HAP-1 (cell line): ENCODE results near the gene F2RL3.

Source experiments
- DNase-seq, 2 experiments: peaks; one replicate each; pipeline ENCODE4 v3.0.0-alpha.2; 2016 to 2020; ENCODE audit warnings: low spot score in 2 of 2
- H3K27me3 ChIP-seq: fragments of 250-450 bp; sonication (Bioruptor Pico); 2 replicates; pipeline ENCODE4 v1.5.1; 2020; ENCODE audit warnings: low read depth, mild to moderate bottlenecking, moderate library complexity
- H3K36me3 ChIP-seq: fragments of 250-450 bp; sonication (Bioruptor Pico); replicated peaks from 2 replicates; pipeline ENCODE4 v1.5.1; 2020; ENCODE audit warnings: mild to moderate bottlenecking
- H3K4me1 ChIP-seq: fragments of 250-450 bp; sonication (Bioruptor Pico); 2 replicates; pipeline ENCODE4 v1.5.1; 2020; ENCODE audit warnings: mild to moderate bottlenecking
- H3K4me3 ChIP-seq: fragments of 250-450 bp; sonication (Bioruptor Pico); 2 replicates; pipeline ENCODE4 v1.5.1; 2020; ENCODE audit warnings: mild to moderate bottlenecking, moderate library complexity
- H3K9me3 ChIP-seq: fragments of 250-450 bp; sonication (Bioruptor Pico); 2 replicates; pipeline ENCODE4 v1.5.1; 2020; ENCODE audit warnings: mild to moderate bottlenecking, moderate library complexity
- in situ Hi-C: fragments of 300-500 bp; cut with MboI; formaldehyde crosslinking; loops from 3 replicates; pipeline ENCODE4 v1.14.3; 2020; ENCODE audit warnings: low sequenced_read_pairs, inconsistent platforms, mixed read lengths

F2RL3 gene

DNA sequence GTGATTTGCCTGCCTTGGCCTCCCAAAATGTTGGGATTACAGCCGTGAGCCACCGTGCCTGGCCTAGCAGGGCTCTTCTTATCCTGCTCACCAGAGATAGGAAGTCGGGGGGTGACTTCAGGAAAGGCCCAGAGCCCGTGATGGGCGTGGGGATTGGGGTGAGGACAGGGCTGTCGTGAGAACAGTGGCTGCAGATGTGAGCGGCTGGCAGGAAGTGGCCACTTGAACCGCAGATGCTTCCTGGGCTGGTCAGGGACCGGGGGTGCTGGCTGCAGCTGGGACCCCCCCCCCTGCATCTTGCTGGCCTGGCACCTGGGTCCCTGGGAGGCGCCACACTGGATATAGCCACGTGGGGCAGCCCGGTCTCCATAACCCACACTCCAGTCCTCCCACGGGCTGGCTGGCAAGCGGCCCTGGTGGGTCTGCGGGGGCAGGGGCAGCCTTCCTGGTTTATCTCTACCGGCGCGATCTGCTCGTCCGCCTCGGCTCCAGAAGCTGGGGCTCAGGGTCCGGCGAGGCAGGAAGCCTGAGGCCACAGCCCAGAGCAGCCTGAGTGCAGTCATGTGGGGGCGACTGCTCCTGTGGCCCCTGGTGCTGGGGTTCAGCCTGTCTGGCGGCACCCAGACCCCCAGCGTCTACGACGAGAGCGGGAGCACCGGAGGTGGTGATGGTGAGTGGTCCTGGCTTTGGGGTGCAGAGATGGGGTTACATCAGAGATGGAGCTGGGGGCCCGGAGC, at the start of gene F2RL3:
Gene F2RL3, plus strand, starts transcription at position 371 of the 737 bp plus-strand sequence. Its CDS starts 191 bp downstream, at position 562.
- Histone ChIP-seq H3K4me1 (no peaks in the 10 kb centered on the region), H3K4me3 (no peak within 1 kb of the TSS)
- no peak for DNase-seq

DNA sequence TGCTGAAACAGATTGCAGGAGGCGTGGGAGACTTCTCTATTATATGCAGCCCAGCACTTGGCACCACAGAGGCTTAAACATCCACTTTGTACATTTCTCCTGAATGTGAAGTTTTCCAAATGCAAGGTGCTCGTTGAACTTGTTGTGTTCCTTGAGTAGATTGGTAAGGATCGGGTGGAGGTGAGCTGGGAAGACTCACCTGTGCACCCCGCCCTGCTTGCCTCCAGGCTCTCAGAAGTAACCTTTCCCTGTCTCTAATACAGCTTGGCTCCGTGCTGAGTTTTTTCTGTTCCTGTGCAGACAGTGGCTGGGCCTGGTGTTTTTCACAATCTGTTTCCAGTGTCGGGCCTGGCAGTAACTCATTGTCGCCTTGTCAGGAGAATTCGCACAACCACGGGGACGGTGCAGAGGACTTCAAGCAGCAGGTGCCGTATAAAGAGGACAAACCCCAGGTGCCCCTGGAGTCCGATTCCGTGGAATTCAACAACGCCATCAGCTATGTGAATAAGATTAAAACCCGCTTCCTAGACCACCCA, 47.3 kb upstream of the F2RL3 start:
- Histone ChIP-seq H3K9me3 (no peaks in the 10 kb centered on the region), H3K4me3 (no peak overlapping the region), H3K4me1 (no peaks in the 10 kb centered on the region), H3K27me3 (no peaks in the 10 kb centered on the region), H3K36me3 (peaks cover 47% of the 10 kb centered on the region)
- DNase-seq = no peak
- in situ Hi-C loops = no loop called here

More for the DNA sequence above, at the start of gene F2RL3:
- no peaks in the 10 kb centered on the region for H3K27me3 ChIP-seq
- in situ Hi-C loops = no loop called here
- no peaks in the 10 kb centered on the region for H3K36me3 ChIP-seq
- no peaks in the 10 kb centered on the region for H3K9me3 ChIP-seq

DNA sequence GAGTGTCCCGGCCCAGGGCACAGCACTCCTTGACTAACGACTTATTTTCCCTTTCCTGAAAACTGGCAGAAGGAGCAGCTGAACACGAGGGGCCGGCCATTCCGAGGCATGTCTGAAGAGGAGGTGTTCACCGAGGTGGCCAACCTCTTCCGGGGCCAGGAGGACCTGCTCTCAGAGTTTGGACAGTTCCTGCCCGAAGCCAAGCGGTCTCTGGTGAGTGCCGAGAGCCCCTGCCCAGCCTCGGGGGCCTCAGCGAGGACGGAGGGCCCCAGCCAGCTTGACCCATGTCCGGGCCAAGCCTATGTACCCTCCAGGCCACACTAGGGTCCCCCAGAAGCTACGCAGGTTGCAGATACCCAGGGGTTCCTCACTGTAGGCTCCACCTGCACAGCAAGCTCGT, 41.9 kb upstream of the F2RL3 start:
- Histone ChIP-seq H3K4me1 (no peaks in the 10 kb centered on the region), H3K4me3 (no peak overlapping the region), H3K36me3 (peaks cover 67% of the 10 kb centered on the region), H3K27me3 (no peaks in the 10 kb centered on the region), H3K9me3 (no peaks in the 10 kb centered on the region)
- DNase-seq = no peak
- in situ Hi-C loops = no loop called here

DNA sequence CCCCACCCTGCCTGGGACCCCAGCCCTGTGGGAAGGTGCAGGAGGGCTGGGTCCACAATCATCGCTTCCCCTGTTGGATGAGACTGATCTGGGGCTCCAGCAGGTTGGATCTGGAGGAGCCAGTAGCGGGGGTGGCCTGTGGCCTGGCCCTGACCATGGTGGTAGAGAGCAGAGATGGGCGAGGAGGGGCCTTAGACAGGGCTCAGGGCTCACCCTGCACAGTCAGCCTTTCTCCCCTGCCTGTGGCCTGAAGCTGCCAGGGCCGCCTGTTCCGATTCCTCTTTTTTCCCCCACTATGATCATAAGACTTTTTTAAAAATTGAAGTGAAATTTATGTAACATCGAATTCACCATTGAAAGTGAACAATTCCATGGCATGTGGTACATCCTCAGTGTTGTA, 41.4 kb upstream of the F2RL3 start:
- H3K36me3 ChIP-seq = peaks cover 70% of the 10 kb centered on the region

DNA sequence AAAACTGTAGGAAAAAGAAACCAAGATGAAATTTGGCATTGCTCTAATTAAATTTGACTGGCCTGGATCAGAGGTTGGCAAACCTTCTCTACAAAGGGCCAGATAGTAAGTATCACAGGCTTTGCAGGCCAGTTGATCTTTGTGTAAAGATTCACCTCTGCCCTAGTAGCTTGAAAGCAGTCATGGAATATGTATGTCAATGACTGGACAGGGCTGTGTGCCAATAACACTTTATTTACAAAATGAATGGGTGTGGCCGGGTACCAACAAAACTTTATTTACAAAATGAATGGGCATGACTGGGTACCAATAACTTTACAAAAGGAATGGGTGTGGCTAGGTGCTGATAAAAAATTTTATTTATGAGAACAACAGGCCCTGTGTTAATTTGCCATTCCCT, 39.6 kb upstream of the F2RL3 start:
- Histone ChIP-seq H3K4me3 (no peak overlapping the region), H3K9me3 (no peaks in the 10 kb centered on the region), H3K4me1 (no peaks in the 10 kb centered on the region), H3K36me3 (peaks cover 78% of the 10 kb centered on the region), H3K27me3 (no peaks in the 10 kb centered on the region)
- in situ Hi-C loops = no loop called here
- DNase-seq = no peak

More for the DNA sequence above, 41.4 kb upstream of the F2RL3 start:
- H3K9me3 ChIP-seq = no peaks in the 10 kb centered on the region
- no peaks in the 10 kb centered on the region for H3K4me1 ChIP-seq
- H3K27me3 ChIP-seq = no peaks in the 10 kb centered on the region
- in situ Hi-C loops = no loop called here
- DNase-seq = no peak
- no peak overlapping the region for H3K4me3 ChIP-seq

DNA sequence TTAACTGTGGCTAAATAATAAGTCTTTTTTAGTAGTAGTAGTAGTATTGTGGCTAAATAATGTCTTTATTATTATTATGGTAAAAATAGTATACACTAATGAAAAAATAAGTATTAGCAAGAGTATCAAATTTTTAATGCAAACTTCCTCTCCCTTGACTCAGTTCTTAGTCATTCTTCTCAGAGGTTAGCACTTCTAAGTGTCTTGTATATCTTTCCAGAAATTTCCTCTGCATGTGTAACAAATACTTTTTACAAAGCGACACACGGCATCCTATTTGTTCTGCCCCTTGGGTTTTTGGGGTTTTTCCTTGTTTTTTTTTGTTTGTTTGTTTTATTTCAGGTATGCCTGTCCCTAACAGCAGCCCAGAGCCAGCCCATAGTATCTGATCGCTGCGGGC, 38.7 kb upstream of the F2RL3 start:
- Histone ChIP-seq H3K4me1 (no peaks in the 10 kb centered on the region), H3K4me3 (no peak overlapping the region), H3K9me3 (no peaks in the 10 kb centered on the region), H3K36me3 (peaks cover 84% of the 10 kb centered on the region), H3K27me3 (no peaks in the 10 kb centered on the region)
- DNase-seq = no peak
- in situ Hi-C loops = no loop called here

DNA sequence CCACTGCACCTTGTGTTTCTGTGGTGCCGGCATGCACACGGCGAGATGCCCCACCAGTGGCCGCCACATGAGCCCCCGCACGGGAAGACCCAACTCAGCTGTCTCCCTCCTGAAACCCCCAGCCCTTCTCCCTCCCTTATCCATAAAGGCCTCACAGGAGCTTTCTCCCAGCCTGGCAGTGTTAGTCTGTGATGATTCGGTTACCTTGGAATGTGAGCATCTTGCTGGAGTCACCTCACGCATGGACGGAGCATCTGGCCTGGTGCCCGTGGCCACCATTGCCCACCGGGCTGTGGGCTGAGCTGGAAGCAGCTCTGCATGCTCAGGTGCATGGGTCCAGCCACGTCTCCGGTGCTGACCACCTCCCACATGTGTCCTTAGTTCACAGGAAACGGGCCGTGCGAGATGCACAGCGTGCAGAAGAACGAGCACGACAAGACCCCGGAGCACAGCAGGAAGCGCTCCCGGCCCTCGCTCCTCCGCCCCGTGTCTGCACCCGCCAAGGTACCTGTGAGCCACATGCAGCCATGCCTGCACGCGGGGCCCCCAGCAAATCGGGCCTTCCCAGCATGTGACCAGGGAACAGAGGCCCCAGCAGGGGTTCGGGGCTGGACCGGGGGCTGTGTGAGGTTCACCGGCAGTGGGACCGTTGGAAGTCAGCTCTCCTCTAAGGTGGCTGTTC, 37.6 kb upstream of the F2RL3 start:
- Histone ChIP-seq H3K9me3 (no peaks in the 10 kb centered on the region), H3K27me3 (no peaks in the 10 kb centered on the region), H3K36me3 (peaks cover 75% of the 10 kb centered on the region), H3K4me3 (no peak overlapping the region), H3K4me1 (no peaks in the 10 kb centered on the region)
- in situ Hi-C loops = no loop called here
- DNase-seq = no peak

DNA sequence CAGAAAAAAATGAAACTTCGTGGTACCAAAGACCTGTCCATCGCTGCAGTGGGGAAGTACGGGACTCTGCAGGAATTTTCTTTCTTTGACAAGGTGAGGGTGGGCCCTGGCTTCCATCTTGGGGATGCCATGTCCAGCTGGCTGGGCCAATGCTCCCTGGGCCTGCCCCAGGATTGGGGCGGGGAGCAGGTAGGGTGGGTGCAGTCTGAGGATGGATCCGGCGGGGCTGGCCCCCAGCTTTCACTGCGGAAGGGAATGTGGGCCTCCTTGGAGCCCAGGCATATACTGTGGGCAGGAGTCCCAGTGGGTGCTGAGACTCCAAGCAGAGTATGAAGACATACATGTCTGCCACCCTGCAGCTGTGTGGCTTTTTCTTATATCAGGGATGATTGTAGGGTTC, 35.7 kb upstream of the F2RL3 start:
- peaks cover 56% of the 10 kb centered on the region for H3K36me3 ChIP-seq
- no peak overlapping the region for H3K4me3 ChIP-seq
- no peaks in the 10 kb centered on the region for H3K9me3 ChIP-seq
- in situ Hi-C loops = no loop called here
- H3K27me3 ChIP-seq = no peaks in the 10 kb centered on the region
- DNase-seq = no peak
- H3K4me1 ChIP-seq = no peaks in the 10 kb centered on the region

DNA sequence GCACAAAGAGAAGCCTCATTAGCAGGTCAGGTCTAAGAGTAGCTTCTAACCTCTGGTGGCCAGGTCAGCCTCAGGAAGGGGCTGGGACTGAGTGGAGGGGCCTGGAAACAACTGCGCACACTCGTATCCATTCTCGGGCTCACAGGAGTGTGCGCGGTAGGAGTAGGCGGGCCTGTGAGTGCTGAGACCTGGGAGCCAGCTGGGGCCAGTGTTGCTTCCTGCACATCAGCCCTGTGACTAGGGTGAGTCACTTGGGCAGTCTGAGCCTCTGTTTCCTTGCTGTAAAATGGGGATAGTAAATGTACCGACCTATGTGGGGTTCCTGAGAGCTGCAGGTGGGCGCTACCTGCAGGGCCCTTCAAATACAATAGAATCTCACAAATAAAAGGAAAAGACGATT, 32.7 kb upstream of the F2RL3 start:
- Histone ChIP-seq H3K4me1 (no peaks in the 10 kb centered on the region), H3K4me3 (no peak overlapping the region), H3K9me3 (no peaks in the 10 kb centered on the region), H3K27me3 (no peaks in the 10 kb centered on the region), H3K36me3 (peaks cover 36% of the 10 kb centered on the region)
- in situ Hi-C loops = no loop called here
- DNase-seq = no peak

DNA sequence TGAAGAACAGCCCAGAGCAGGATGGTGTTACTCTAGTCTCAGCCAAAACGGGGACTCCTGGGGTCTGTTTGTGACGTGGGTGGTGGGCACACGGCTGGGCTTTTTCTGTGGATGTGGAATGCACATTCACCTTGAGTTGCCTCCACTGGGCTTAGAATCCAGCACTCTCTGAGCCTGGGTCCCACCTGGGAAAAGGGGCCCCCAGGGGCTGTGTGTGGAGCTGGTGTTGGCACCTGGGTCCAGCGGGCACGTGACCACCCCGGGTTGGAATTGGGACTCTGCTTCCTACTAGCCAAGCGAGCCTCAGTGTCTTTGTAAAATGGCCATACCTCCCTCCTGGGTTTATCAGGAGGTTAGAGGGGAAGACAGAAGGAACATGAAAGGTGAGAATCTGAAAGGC, 29.2 kb upstream of the F2RL3 start:
- Histone ChIP-seq H3K27me3 (no peaks in the 10 kb centered on the region), H3K9me3 (no peaks in the 10 kb centered on the region), H3K4me3 (no peak overlapping the region), H3K4me1 (no peaks in the 10 kb centered on the region), H3K36me3 (peaks cover 25% of the 10 kb centered on the region)
- in situ Hi-C loops = no loop called here
- no peak for DNase-seq

DNA sequence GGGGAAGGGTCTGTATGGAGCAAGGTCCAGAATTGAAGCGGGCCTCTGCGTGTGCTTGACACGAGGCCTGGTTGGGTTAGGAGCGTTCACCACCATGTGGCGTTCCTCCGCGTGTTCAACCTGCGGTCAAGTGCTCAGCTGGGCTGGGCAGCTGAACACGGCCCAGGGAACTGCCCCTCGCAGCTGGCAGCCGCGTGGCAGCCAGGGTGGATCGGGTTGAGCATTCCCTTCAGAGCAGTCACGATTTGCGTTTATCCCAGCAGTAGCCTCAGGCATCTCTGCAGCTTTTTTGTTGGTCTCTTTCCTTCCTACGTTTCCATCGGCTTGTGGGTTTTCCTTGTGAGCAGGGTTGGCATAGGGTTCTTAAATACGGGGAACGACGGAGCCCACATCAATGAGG, 28.7 kb upstream of the F2RL3 start:
- no peaks in the 10 kb centered on the region for H3K9me3 ChIP-seq
- no peak overlapping the region for H3K4me3 ChIP-seq
- no peak for DNase-seq
- in situ Hi-C loops = no loop called here
- H3K36me3 ChIP-seq = peaks cover 25% of the 10 kb centered on the region
- no peaks in the 10 kb centered on the region for H3K27me3 ChIP-seq
- H3K4me1 ChIP-seq = no peaks in the 10 kb centered on the region

DNA sequence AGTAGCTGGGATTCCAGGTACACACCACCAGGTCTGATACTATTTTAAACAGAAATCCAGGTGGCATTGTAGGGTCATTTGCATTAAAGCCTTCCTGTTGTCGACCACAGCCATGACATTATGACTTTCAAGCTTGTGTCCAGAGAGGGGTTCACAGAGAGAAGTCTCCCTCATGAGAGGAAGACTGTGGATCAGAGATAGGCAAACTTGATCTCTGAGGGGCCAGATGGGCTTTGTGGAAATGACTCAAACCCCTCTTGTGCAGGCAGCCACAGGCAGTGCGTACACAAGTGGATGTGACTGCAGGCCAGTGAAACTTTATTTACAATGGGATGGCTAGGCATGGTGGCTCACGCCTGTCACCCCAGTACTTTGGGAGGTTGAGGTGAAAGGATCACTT, 27.8 kb upstream of the F2RL3 start:
- Histone ChIP-seq H3K4me1 (no peaks in the 10 kb centered on the region), H3K9me3 (no peaks in the 10 kb centered on the region), H3K4me3 (no peak overlapping the region), H3K27me3 (no peaks in the 10 kb centered on the region), H3K36me3 (peaks cover 28% of the 10 kb centered on the region)
- in situ Hi-C loops = no loop called here
- DNase-seq = no peak

DNA sequence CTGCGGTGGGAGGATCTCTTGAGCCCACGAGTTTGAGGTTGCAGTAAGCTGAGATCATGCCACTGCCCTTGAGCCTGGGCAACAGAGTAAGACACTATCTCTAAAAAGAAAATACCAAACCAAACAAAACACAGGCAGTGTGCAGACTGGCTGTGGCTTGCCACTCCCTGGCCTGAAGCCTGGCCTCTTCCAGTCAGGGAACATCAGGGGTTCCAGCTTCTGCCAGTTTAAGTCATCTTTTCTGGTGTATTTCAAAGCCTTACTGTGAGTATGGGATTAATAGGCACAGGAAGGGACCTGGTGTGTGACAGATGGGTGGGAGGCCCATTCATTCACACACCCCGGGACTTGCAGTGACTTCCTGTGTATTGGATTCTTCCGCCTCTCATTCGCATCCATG, 27.0 kb upstream of the F2RL3 start:
- no peaks in the 10 kb centered on the region for H3K27me3 ChIP-seq
- H3K9me3 ChIP-seq = no peaks in the 10 kb centered on the region
- in situ Hi-C loops = no loop called here
- no peak overlapping the region for H3K4me3 ChIP-seq
- no peaks in the 10 kb centered on the region for H3K4me1 ChIP-seq
- DNase-seq = no peak
- peaks cover 36% of the 10 kb centered on the region for H3K36me3 ChIP-seq

DNA sequence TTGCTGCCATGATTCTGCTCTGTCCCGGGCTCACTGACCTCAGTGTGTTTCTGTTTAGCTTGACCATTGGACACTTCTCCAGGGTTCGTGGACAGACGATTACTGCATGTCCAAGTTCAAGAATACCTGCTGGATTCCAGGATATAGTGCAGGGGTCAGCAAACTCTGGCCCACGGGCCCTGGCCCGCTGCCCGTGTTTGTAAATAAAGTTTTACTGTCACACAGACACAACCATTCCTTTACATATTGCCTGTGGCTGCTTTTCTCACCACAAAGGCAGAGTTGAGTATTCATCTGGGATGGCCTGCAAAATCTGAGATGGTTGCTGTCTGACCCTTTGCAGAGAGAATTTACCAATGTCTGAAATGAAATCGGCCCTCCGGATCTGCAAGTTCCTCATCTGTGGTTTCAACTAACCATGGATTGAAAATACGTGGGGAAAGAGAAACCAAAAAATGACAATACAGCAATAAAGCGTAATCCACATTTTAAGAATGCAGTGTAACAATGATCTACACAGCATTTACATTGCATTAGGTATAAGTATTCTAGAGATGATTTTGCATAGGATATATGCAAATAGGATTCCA, 25.9 kb upstream of the F2RL3 start:
- DNase-seq = no peak
- Histone ChIP-seq H3K27me3 (no peaks in the 10 kb centered on the region), H3K36me3 (peaks cover 43% of the 10 kb centered on the region), H3K4me3 (no peak overlapping the region), H3K4me1 (no peaks in the 10 kb centered on the region), H3K9me3 (no peaks in the 10 kb centered on the region)
- in situ Hi-C loops = no loop called here
